Dendritic cell treated with granulocyte-macrophage colony-stimulating factor and Interleukin-4, amounts not matched to agents 40 ng/mL and 50 ng/mL, for 4 days (primary cell): ENCODE data around the gene KRTAP4-2.
"Not testable (repeated sequence)": the region's sequence is repeated elsewhere in the genome, so short reads cannot be mapped to it uniquely, and the experiment has no call there.

Experiments
- H3K27ac Mint-ChIP-seq: one replicate; pipeline ENCODE4 v1.8.0; 2022; ENCODE audit warnings: mild to moderate bottlenecking, mixed read lengths
- H3K27me3 Mint-ChIP-seq: one replicate; pipeline ENCODE4 v1.8.0; 2022; ENCODE audit warnings: mild to moderate bottlenecking, mixed read lengths
- H3K36me3 Mint-ChIP-seq: one replicate; pipeline ENCODE4 v1.8.0; 2022; ENCODE audit warnings: low read depth, mixed read lengths
- H3K4me1 Mint-ChIP-seq: one replicate; pipeline ENCODE4 v1.8.0; 2022; ENCODE audit warnings: low read depth, mixed read lengths
- H3K4me3 Mint-ChIP-seq: one replicate; pipeline ENCODE4 v1.8.0; 2022; ENCODE audit warnings: mild to moderate bottlenecking, moderate library complexity, mixed read lengths
- H3K9me3 Mint-ChIP-seq: one replicate; pipeline ENCODE4 v1.8.0; 2022; ENCODE audit warnings: mixed read lengths
- intact Hi-C: fragments of 100-400 bp; cut with micrococcal nuclease; formaldehyde crosslinking; loops from one replicate; pipeline ENCODE4 v1.15.0; 2022

KRTAP4-2 gene

DNA sequence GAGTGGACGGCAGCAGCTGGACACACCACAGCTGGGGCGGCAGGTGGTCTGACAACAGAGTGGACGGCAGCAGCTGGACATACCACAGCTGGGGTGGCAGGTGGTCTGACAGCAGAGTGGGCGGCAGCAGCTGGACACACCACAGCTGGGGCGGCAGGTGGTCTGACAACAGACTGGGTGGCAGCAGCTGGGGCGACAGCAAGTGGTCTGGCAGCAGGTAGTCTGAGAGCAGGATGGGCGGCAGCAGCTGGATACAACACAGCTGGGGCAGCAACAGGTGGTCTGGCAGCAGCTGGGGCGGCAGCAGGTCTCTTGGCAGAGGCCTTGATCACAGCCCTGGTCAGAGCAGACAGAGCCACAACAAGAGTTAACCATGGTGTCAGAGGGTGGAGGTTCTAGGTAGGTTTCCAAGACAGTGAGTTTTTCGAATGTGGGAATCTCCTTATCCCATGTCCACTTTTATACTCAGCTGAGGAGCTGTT is 6.5 kb upstream of the KRTAP4-2 start, which contains the start of gene KRTAP4-1:
Gene KRTAP4-1, minus strand, starts transcription at position 432 of the 482 bp plus-strand sequence. Its CDS starts 57 bp downstream, at position 375.
- intact Hi-C loops, result no loop called here
- H3K27me3 Mint-ChIP-seq, result peaks cover 25% of the 10 kb centered on the region
- no peak within 1 kb of the TSS for H3K27ac Mint-ChIP-seq
- no peaks in the 10 kb centered on the region for H3K4me1 Mint-ChIP-seq
- no peaks in the 10 kb centered on the region for H3K36me3 Mint-ChIP-seq
- H3K9me3 Mint-ChIP-seq, result no peaks in the 10 kb centered on the region
- H3K4me3 Mint-ChIP-seq, result no peak within 1 kb of the TSS

- Mint-ChIP-seq H3K9me3 (no peaks in the 10 kb centered on the region), H3K4me1 (peaks cover 38% of the 10 kb centered on the region), H3K4me3 (no peak overlapping the region), H3K27me3 (peaks cover 36% of the 10 kb centered on the region), H3K36me3 (no peaks in the 10 kb centered on the region), H3K27ac (peak overlapping the region; percentile 79)
- intact Hi-C loops, result loop anchor here (10.0 kb wide), 1 partner anchor 54 kb away; the partner anchor contains the start of gene KRTAP4-12
These were observed 1.0 kb upstream of the KRTAP4-2 start for GRCh38 chr17:41178843-41179616.

- Mint-ChIP-seq H3K4me1 (peaks cover 41% of the 10 kb centered on the region), H3K9me3 (no peaks in the 10 kb centered on the region), H3K36me3 (no peaks in the 10 kb centered on the region), H3K27ac (peak overlapping the region; percentile 79), H3K4me3 (no peak overlapping the region), H3K27me3 (peaks cover 33% of the 10 kb centered on the region)
- intact Hi-C loops, result loop anchor here (10.0 kb wide), 1 partner anchor 54 kb away; the partner anchor contains the start of gene KRTAP4-12
These were observed 320 bp upstream of the KRTAP4-2 start for GRCh38 chr17:41178341-41178740.

GRCh38 chr17:41176744-41177387 is 1.2 kb downstream of the KRTAP4-2 start:
- H3K27me3 Mint-ChIP-seq, result peaks cover 33% of the 10 kb centered on the region
- H3K36me3 Mint-ChIP-seq, result no peaks in the 10 kb centered on the region
- peaks cover 45% of the 10 kb centered on the region for H3K4me1 Mint-ChIP-seq
- intact Hi-C loops, result loop anchor here (10.0 kb wide), 1 partner anchor 52 kb away; the partner anchor contains the start of gene KRTAP4-12
- H3K27ac Mint-ChIP-seq, result peak overlapping the region; percentile 79
- no peaks in the 10 kb centered on the region for H3K9me3 Mint-ChIP-seq
- H3K4me3 Mint-ChIP-seq, result no peak overlapping the region

- H3K27me3 Mint-ChIP-seq, result peaks cover 22% of the 10 kb centered on the region
- intact Hi-C loops, result loop anchor here (10.0 kb wide), 1 partner anchor 47 kb away; the partner anchor contains the start of gene KRTAP4-12
- peaks cover 24% of the 10 kb centered on the region for H3K4me1 Mint-ChIP-seq
- H3K27ac Mint-ChIP-seq, result no peak overlapping the region
- H3K36me3 Mint-ChIP-seq, result no peaks in the 10 kb centered on the region
- H3K4me3 Mint-ChIP-seq, result no peak overlapping the region
- no peaks in the 10 kb centered on the region for H3K9me3 Mint-ChIP-seq
These were observed 6.1 kb downstream of the KRTAP4-2 start for GRCh38 chr17:41171886-41172285.

GRCh38 chr17:41168121-41168520 is 9.9 kb downstream of the KRTAP4-2 start, which contains the start of gene KRTAP4-3:
Gene KRTAP4-3, minus strand, starts transcription at chr17:41168221. Its CDS starts 49 bp downstream, at chr17:41168172.
- no peak within 1 kb of the TSS for H3K27ac Mint-ChIP-seq
- no peak within 1 kb of the TSS for H3K4me3 Mint-ChIP-seq
- H3K27me3 Mint-ChIP-seq, result peaks cover 9% of the 10 kb centered on the region
- intact Hi-C loops, result no loop called here
- H3K4me1 Mint-ChIP-seq, result peaks cover 1% of the 10 kb centered on the region
- H3K36me3 Mint-ChIP-seq, result no peaks in the 10 kb centered on the region
- no peaks in the 10 kb centered on the region for H3K9me3 Mint-ChIP-seq

- H3K9me3 Mint-ChIP-seq, result no peaks in the 10 kb centered on the region
- intact Hi-C loops, result no loop called here
- peaks cover 9% of the 10 kb centered on the region for H3K27me3 Mint-ChIP-seq
- H3K27ac Mint-ChIP-seq, result no peak overlapping the region
- no peak overlapping the region for H3K4me3 Mint-ChIP-seq
- no peaks in the 10 kb centered on the region for H3K36me3 Mint-ChIP-seq
- no peaks in the 10 kb centered on the region for H3K4me1 Mint-ChIP-seq
These were observed 10.5 kb downstream of the KRTAP4-2 start for GRCh38 chr17:41167561-41167960.

GRCh38 chr17:41163828-41164227 is 14.2 kb downstream of the KRTAP4-2 start:
- H3K9me3 Mint-ChIP-seq, result no peaks in the 10 kb centered on the region
- H3K27ac Mint-ChIP-seq, result no peak overlapping the region
- H3K4me3 Mint-ChIP-seq, result no peak overlapping the region
- H3K4me1 Mint-ChIP-seq, result no peaks in the 10 kb centered on the region
- intact Hi-C loops, result no loop called here
- H3K36me3 Mint-ChIP-seq, result no peaks in the 10 kb centered on the region
- H3K27me3 Mint-ChIP-seq, result peaks cover 7% of the 10 kb centered on the region

- no peaks in the 10 kb centered on the region for H3K9me3 Mint-ChIP-seq
- no peak within 1 kb of the TSS for H3K4me3 Mint-ChIP-seq
- no peak within 1 kb of the TSS for H3K27ac Mint-ChIP-seq
- no peaks in the 10 kb centered on the region for H3K36me3 Mint-ChIP-seq
- peaks cover 6% of the 10 kb centered on the region for H3K27me3 Mint-ChIP-seq
- intact Hi-C loops, result no loop called here
- peaks cover 6% of the 10 kb centered on the region for H3K4me1 Mint-ChIP-seq
These were observed 17.4 kb downstream of the KRTAP4-2 start, which contains the start of gene KRTAP4-4 for GRCh38 chr17:41160648-41161047. Gene KRTAP4-4, minus strand, starts transcription at chr17:41160748. Its CDS starts 57 bp downstream, at chr17:41160691.

- intact Hi-C loops, result not testable (repeated sequence)
These were observed 17.8 kb downstream of the KRTAP4-2 start for GRCh38 chr17:41160190-41160589.

GRCh38 chr17:41153856-41154255 is 24.2 kb downstream of the KRTAP4-2 start:
- H3K9me3 Mint-ChIP-seq, result no peaks in the 10 kb centered on the region
- no peaks in the 10 kb centered on the region for H3K36me3 Mint-ChIP-seq
- H3K4me1 Mint-ChIP-seq, result peaks cover 18% of the 10 kb centered on the region
- no peak overlapping the region for H3K4me3 Mint-ChIP-seq
- no peak overlapping the region for H3K27ac Mint-ChIP-seq
- intact Hi-C loops, result no loop called here
- H3K27me3 Mint-ChIP-seq, result peaks cover 7% of the 10 kb centered on the region

More at GRCh38 chr17:41160190-41160589, 17.8 kb downstream of the KRTAP4-2 start:
- not testable (repeated sequence) for H3K9me3 Mint-ChIP-seq, H3K27ac Mint-ChIP-seq, H3K4me1 Mint-ChIP-seq, H3K27me3 Mint-ChIP-seq, H3K4me3 Mint-ChIP-seq, H3K36me3 Mint-ChIP-seq

GRCh38 chr17:41151525-41151924 is 26.5 kb downstream of the KRTAP4-2 start:
- Mint-ChIP-seq H3K4me1 (peaks cover 12% of the 10 kb centered on the region), H3K36me3 (no peaks in the 10 kb centered on the region), H3K27ac (no peak overlapping the region), H3K27me3 (peaks cover 7% of the 10 kb centered on the region), H3K4me3 (no peak overlapping the region), H3K9me3 (no peaks in the 10 kb centered on the region)
- intact Hi-C loops, result no loop called here

- no peaks in the 10 kb centered on the region for H3K36me3 Mint-ChIP-seq
- H3K27me3 Mint-ChIP-seq, result peaks cover 7% of the 10 kb centered on the region
- no peaks in the 10 kb centered on the region for H3K9me3 Mint-ChIP-seq
- intact Hi-C loops, result no loop called here
- no peak overlapping the region for H3K27ac Mint-ChIP-seq
- no peak overlapping the region for H3K4me3 Mint-ChIP-seq
- peaks cover 12% of the 10 kb centered on the region for H3K4me1 Mint-ChIP-seq
These were observed 28.0 kb downstream of the KRTAP4-2 start for GRCh38 chr17:41150026-41150425.

- no peaks in the 10 kb centered on the region for H3K9me3 Mint-ChIP-seq
- H3K4me3 Mint-ChIP-seq, result no peak within 1 kb of the TSS
These were observed 28.4 kb downstream of the KRTAP4-2 start, which contains the start of gene KRTAP4-5 for GRCh38 chr17:41149652-41149985. Gene KRTAP4-5, minus strand, starts transcription at chr17:41149825. Its CDS starts 58 bp downstream, at chr17:41149767.

More at GRCh38 chr17:41149652-41149985, 28.4 kb downstream of the KRTAP4-2 start, which contains the start of gene KRTAP4-5:
- Mint-ChIP-seq H3K27me3 (peaks cover 7% of the 10 kb centered on the region), H3K27ac (no peak within 1 kb of the TSS), H3K36me3 (no peaks in the 10 kb centered on the region), H3K4me1 (peaks cover 12% of the 10 kb centered on the region)
- intact Hi-C loops, result no loop called here
